Loucy (cell line): Measurements from ENCODE around the gene KLHL30.

Experiments used
- CTCF ChIP-seq: fragments of 200-600 bp; sonication (generic); conservative IDR thresholded peaks from 2 replicates; pipeline ENCODE4 v1.5.1; 2014; ENCODE audit warnings: mild to moderate bottlenecking, antibody characterized with exemption, low read length
- EZH2phosphoT487 ChIP-seq: fragments of 200-600 bp; IDR thresholded peaks from 2 replicates; pipeline ENCODE4 v1.6.1; 2018; ENCODE audit warnings: antibody characterized with exemption, mild to moderate bottlenecking, moderate library complexity, borderline replicate concordance

- TF ChIP-seq CTCF, result no peak
- TF ChIP-seq EZH2phosphoT487, result no peak
These were observed 35.6 kb upstream of the KLHL30 start for GRCh38 chr2:238102865-238103264.
